Measurements from ENCODE around the gene LRRC23.

DNA sequence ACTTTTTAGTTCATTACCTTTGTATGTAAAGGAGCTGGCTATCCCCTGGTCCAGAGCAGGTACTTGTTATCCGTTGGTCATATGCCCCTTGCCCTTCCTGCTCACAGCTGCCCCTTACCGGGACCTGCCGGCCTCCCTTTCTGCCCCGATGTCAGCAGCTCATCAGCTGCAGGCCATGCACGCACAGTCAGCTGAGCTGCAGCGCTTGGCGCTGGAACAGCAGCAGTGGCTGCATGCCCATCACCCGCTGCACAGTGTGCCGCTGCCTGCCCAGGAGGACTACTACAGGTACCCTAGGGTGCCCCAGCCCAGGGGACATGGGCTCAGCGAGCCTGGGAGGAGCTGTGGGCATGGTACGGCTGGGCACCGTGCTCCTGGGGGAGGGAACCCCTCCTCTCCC is 36.6 kb downstream of the LRRC23 start:
- TF ChIP-seq EZH2 (IDR thresholded peaks at IDR 0.05; ENCODE audit: borderline replicate concordance, low read length) (no peak), CTCF (IDR thresholded peaks at IDR 0.05; ENCODE audit: low read length) (no peak)
